Measurements from ENCODE around the gene H2AZ2.
"Not testable (repeated sequence)": the region's sequence is repeated elsewhere in the genome, so short reads cannot be mapped to it uniquely, and the experiment has no call there.

The H2AZ2 gene

DNA sequence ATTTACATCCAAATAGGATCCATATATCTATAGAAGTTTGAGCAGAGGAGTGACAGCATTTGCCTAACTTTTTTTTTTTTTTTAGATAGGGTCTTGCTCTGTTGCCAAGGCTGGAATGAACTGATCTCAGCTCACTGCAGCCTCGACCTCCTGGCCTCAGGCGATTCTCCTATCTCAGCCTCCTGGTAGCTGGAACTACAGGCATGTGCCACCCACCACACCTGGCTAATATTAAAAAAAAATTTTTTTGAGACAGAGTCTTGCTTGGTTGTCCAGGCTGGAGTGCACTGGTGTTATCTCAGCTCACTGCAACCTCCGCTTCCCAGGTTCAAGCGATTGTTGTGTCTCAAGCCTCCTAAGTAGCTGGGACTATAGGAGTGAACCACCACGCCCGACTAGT lies 36.3 kb downstream of the H2AZ2 start:
- in situ Hi-C loops (cut with HindIII; ENCODE audit: low sequenced_read_pairs): loop anchor here (25.0 kb wide), 1 partner anchor 224 kb away; the partner anchor contains the start of gene TMED4
- DNase-seq (ENCODE audit: low read depth): no peak
- no peak overlapping the region for H3K4me3 ChIP-seq (ENCODE audit: low read depth, low read length)
- TF ChIP-seq CTCF (IDR thresholded peaks at IDR 0.05; ENCODE audit: low read depth, low read length, missing control alignments): no peak

DNA sequence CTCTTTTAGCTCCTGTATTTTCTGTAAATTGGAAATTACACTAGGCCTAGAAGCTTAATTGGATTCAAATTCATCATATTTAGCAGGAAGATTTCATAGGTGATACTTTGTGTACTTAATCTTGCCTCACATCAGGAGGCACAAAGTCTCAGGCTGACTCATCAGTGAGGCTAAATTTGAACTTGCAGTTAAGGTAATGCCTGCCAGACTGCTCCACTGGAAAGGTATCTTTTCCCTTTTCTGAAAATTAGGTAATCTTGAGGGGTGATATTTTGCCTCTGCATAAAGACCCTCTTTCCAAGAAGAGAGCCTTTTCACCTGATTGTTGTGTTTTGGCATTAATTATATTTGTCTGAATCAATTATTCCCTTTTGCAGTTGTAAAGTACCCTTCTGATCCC lies 36.8 kb downstream of the H2AZ2 start:
- TF ChIP-seq CTCF (IDR thresholded peaks at IDR 0.05; ENCODE audit: low read depth, low read length, missing control alignments): no peak
- in situ Hi-C loops (cut with HindIII; ENCODE audit: low sequenced_read_pairs): loop anchor here (25.0 kb wide), 1 partner anchor 224 kb away; the partner anchor contains the start of gene TMED4
- no peak overlapping the region for H3K4me3 ChIP-seq (ENCODE audit: low read depth, low read length)
- no peak for DNase-seq (ENCODE audit: low read depth)

DNA sequence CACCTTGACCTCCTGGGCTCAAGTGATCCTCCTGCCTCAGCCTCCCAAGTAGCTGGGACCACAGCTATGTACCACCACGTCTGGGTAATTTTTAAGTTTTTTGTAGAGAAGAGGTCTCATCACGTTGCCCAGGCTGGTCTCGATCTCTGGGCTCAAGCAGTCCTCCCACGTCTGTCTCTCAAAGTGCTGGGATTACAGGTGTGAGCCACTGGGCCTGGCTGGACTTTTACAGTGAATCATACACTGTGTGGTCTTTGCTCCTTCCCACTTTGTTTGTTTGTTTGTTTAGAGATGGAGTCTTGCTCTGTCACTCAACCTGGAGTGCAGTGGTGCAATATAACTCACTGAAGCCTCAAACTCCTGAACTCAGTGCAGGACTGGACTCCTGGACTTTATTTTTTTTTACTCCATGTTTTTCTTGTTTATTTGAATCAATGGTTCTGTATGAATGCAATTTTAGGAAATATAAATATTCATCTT lies 38.9 kb downstream of the H2AZ2 start:
- in situ Hi-C loops (cut with HindIII; ENCODE audit: low sequenced_read_pairs): loop anchor here (25.0 kb wide), 1 partner anchor 222 kb away; the partner anchor contains the start of gene TMED4
- TF ChIP-seq CTCF (IDR thresholded peaks at IDR 0.05; ENCODE audit: low read depth, low read length, missing control alignments): no peak
- no peak overlapping the region for H3K4me3 ChIP-seq (ENCODE audit: low read depth, low read length)
- no peak for DNase-seq (ENCODE audit: low read depth)

- in situ Hi-C loops (cut with HindIII; ENCODE audit: low sequenced_read_pairs): loop anchor here (25.0 kb wide), 1 partner anchor 219 kb away; the partner anchor contains the start of gene TMED4
Observed at GRCh38 chr7:44805950-44806349, 41.9 kb downstream of the H2AZ2 start.

GRCh38 chr7:44803828-44804519 lies 43.9 kb downstream of the H2AZ2 start:
- in situ Hi-C loops (cut with HindIII; ENCODE audit: low sequenced_read_pairs): loop anchor here (25.0 kb wide), 1 partner anchor 217 kb away; the partner anchor contains the start of gene TMED4
- not testable (repeated sequence) for DNase-seq (ENCODE audit: low read depth); H3K4me3 ChIP-seq (ENCODE audit: low read depth, low read length)

More at GRCh38 chr7:44805950-44806349, 41.9 kb downstream of the H2AZ2 start:
- H3K4me3 ChIP-seq (ENCODE audit: low read depth, low read length): no peak overlapping the region
- TF ChIP-seq CTCF (IDR thresholded peaks at IDR 0.05; ENCODE audit: low read depth, low read length, missing control alignments): no peak
- no peak for DNase-seq (ENCODE audit: low read depth)

GRCh38 chr7:44802418-44803025 lies 45.4 kb downstream of the H2AZ2 start:
- H3K4me3 ChIP-seq (ENCODE audit: low read depth, low read length): no peak overlapping the region
- no peak for DNase-seq (ENCODE audit: low read depth)
- in situ Hi-C loops (cut with HindIII; ENCODE audit: low sequenced_read_pairs): loop anchor here (25.0 kb wide), 1 partner anchor 215 kb away; the partner anchor contains the start of gene TMED4
- no peak for TF ChIP-seq CTCF (IDR thresholded peaks at IDR 0.05; ENCODE audit: low read depth, low read length, missing control alignments)

- no peak for TF ChIP-seq CTCF (IDR thresholded peaks at IDR 0.05; ENCODE audit: low read depth, low read length, missing control alignments)
- in situ Hi-C loops (cut with HindIII; ENCODE audit: low sequenced_read_pairs): loop anchor here (25.0 kb wide), 1 partner anchor 215 kb away; the partner anchor contains the start of gene TMED4
- no peak for DNase-seq (ENCODE audit: low read depth)
- H3K4me3 ChIP-seq (ENCODE audit: low read depth, low read length): no peak overlapping the region
Observed at GRCh38 chr7:44801890-44802289, 46.0 kb downstream of the H2AZ2 start.

Data from astrocyte of the cerebellum (primary cell).